Neutrophil (primary cell): ENCODE measurements around the gene EXOC3L1.

Experiments used
- H3K27ac ChIP-seq: fragments of 200-600 bp; sonication (generic); 2 replicates; pipeline ENCODE4 v1.5.1; 2016; ENCODE audit warnings: mild to moderate bottlenecking, moderate library complexity
- H3K27me3 ChIP-seq: fragments of 200-600 bp; sonication (generic); 2 replicates; pipeline ENCODE4 v1.6.0; 2016; ENCODE audit warnings: mild to moderate bottlenecking
- H3K36me3 ChIP-seq: fragments of 200-600 bp; sonication (generic); 2 replicates; pipeline ENCODE4 v1.5.1; 2017
- H3K4me1 ChIP-seq, 2 experiments: fragments of 200-600 bp in 1 of 2; sonication (generic) in 1 of 2; 1 replicate in 1 of 2; 2 replicates in 1 of 2; pipeline versions ENCODE4 v1.5.1 to v1.6.1; 2013 to 2016; ENCODE audit warnings: low read depth in 1 of 2, low read length in 1 of 2, mild to moderate bottlenecking in 1 of 2, moderate library complexity in 1 of 2; ENCODE audit not compliant: control insufficient read depth in 1 of 2, insufficient read depth in 1 of 2
- H3K4me3 ChIP-seq, 2 experiments: fragments of 200-600 bp in 1 of 2; sonication (generic) in 1 of 2; 1 replicate in 1 of 2; 2 replicates in 1 of 2; pipeline ENCODE4 v1.5.1; 2013 to 2016; ENCODE audit warnings: low read depth in 1 of 2, low read length in 1 of 2, mild to moderate bottlenecking in 1 of 2, moderate library complexity in 1 of 2
- H3K9me3 ChIP-seq: fragments of 200-600 bp; sonication (generic); 2 replicates; pipeline ENCODE4 v1.5.1; 2016
- TF ChIP-seq, protein P1 (sequence below): fragments of 200-600 bp; sonication (generic); IDR thresholded peaks from 2 replicates; pipeline ENCODE4 v1.5.1; 2016; ENCODE audit warnings: antibody characterized with exemption

EXOC3L1 gene

DNA sequence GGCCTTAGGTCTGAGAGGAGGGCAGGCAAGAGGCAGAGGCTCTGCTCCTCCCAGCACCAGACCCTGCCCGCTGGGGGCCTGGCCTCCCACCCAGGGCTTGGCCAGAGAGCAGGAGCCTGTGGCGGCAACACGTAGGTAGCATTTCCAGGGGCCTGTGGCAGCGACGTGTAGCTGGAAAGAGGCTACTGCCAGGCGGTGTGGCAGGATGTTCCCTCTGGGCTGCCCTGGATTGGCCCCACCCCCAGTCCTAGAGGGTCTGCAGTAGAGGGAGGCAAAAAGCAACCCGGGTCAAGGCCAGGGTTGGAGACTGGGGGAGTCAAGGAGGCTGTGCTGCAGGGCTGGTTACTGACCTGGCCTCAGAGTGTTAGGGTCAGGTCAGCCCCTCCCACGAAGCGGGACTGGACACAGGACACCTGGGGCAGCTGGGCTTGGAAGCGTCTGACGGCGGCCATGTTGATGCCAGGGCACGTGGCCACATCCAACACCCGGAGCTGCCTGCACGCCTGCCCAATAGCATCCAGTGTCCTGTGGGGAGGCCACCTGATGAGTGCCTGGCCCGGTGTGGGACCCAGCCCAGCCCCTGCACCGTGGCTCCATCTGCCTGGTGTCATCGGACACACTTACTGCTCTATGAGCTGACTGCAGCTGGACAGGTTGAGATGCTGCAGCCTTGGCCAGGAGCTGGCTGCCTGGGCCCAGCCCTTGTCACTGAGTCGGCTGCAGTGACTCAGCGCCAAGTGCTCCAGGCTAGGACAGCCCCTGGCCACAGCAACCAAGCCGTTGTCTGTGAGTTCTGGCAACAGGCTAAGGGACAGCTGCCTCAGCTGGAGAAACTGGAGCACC lies 17.5 kb upstream of the EXOC3L1 start:
- H3K4me3 ChIP-seq, result no peak overlapping the region
- H3K9me3 ChIP-seq, result no peaks in the 10 kb centered on the region
- H3K36me3 ChIP-seq, result peaks cover 64% of the 10 kb centered on the region
- H3K27me3 ChIP-seq, result no peaks in the 10 kb centered on the region
- H3K4me1 ChIP-seq, result no peaks in the 10 kb centered on the region
- TF ChIP-seq, protein P1, sequence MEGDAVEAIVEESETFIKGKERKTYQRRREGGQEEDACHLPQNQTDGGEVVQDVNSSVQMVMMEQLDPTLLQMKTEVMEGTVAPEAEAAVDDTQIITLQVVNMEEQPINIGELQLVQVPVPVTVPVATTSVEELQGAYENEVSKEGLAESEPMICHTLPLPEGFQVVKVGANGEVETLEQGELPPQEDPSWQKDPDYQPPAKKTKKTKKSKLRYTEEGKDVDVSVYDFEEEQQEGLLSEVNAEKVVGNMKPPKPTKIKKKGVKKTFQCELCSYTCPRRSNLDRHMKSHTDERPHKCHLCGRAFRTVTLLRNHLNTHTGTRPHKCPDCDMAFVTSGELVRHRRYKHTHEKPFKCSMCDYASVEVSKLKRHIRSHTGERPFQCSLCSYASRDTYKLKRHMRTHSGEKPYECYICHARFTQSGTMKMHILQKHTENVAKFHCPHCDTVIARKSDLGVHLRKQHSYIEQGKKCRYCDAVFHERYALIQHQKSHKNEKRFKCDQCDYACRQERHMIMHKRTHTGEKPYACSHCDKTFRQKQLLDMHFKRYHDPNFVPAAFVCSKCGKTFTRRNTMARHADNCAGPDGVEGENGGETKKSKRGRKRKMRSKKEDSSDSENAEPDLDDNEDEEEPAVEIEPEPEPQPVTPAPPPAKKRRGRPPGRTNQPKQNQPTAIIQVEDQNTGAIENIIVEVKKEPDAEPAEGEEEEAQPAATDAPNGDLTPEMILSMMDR, result no peak
- H3K27ac ChIP-seq, result no peak overlapping the region

DNA sequence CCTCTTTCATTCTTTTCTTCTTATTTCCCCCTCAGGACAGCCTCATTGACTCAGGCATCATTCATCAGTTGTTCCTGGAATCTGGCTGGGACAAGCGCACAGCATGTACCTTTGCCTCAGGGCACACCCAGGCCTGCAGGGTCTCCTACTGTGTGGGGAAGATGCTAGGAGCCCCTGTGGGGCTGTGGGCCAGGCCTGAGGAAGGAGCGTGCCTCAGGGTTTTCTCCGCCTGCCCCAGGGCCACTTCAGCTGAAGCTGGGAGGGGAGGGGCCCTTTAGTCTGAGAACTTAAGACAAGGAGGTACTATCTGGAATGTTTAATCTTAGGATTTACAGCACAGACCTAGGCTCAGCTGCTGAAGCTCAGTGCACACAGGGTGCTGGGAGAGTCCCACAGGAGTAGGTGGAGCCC lies 16.9 kb upstream of the EXOC3L1 start:
- Histone ChIP-seq H3K4me1 (no peaks in the 10 kb centered on the region), H3K9me3 (no peaks in the 10 kb centered on the region), H3K36me3 (peaks cover 70% of the 10 kb centered on the region), H3K4me3 (no peak overlapping the region), H3K27me3 (no peaks in the 10 kb centered on the region), H3K27ac (no peak overlapping the region)
- TF ChIP-seq, protein P1, result no peak

DNA sequence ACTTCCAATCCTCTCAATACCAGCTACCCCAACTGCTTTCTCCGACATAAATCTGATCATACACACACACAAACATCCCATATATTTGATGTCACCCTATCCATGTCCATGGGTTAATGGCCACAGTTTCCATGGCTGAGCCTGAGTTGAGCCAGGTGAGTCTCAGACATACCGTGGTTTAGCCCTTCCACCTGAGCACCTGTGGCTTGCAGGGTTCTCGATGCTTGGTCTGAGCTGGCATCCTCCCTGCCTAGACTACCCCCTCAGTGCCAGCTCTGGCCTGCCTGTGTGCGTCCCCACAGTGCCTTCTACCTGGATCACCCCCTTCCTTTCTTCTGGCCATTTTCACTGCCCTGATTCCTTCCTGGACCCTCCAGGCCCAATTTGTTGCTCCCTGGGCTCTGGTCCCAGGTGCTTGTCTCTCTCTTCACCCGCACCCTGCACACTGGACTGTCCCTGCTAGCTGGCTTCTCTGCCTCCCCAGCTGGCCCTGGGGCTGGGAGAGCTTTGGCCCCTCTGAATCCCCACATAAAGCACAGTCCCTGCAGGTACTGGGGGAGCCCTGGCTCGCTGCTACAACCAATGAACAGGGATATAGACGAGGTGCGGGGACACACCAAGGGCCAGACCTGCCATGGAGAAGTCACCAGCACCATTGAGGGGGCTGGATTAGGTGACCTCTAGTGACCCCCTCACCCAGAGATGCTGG lies 16.3 kb upstream of the EXOC3L1 start:
- H3K9me3 ChIP-seq, result no peaks in the 10 kb centered on the region
- H3K4me1 ChIP-seq, result no peaks in the 10 kb centered on the region
- TF ChIP-seq, protein P1, result no peak
- H3K27ac ChIP-seq, result no peak overlapping the region
- H3K36me3 ChIP-seq, result peaks cover 72% of the 10 kb centered on the region
- H3K27me3 ChIP-seq, result no peaks in the 10 kb centered on the region
- H3K4me3 ChIP-seq, result no peak overlapping the region

- no peaks in the 10 kb centered on the region for H3K9me3 ChIP-seq
- H3K36me3 ChIP-seq, result peaks cover 80% of the 10 kb centered on the region
- no peaks in the 10 kb centered on the region for H3K27me3 ChIP-seq
- H3K4me3 ChIP-seq, result no peak overlapping the region
- H3K4me1 ChIP-seq, result no peaks in the 10 kb centered on the region
- no peak overlapping the region for H3K27ac ChIP-seq
- TF ChIP-seq, protein P1, result no peak
Measured at GRCh38 chr16:67204076-67204475, 14.1 kb upstream of the EXOC3L1 start.

DNA sequence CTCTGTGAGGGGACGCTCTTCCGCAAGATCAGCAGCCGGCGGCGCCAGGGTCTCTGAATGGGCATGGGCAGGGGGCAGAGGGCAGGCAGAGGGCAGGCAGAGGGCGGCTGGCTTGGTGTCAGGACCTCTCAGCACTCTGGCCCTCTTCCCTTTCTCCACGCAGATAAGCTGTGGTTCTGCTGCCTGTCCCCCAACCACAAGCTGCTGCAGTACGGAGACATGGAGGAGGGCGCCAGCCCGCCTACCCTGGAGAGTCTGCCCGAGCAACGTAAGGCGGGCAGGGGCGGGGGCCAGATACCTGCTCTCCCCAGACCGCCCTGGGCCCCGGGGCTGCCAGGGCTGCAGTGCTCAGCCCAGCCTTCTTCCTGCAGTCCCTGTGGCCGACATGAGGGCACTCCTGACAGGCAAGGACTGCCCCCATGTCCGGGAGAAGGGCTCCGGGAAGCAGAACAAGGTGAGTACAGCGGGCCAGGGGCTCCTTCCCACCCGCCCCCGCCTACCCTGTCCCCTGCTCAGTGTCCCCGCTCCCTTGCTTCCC lies 13.1 kb upstream of the EXOC3L1 start:
- no peaks in the 10 kb centered on the region for H3K27me3 ChIP-seq
- no peak overlapping the region for H3K27ac ChIP-seq
- peaks cover 90% of the 10 kb centered on the region for H3K36me3 ChIP-seq
- no peaks in the 10 kb centered on the region for H3K4me1 ChIP-seq
- H3K4me3 ChIP-seq, result no peak overlapping the region
- TF ChIP-seq, protein P1, result no peak
- no peaks in the 10 kb centered on the region for H3K9me3 ChIP-seq
